Activated T-cell treated with anti-CD3 and anti-CD28 coated beads, Interleukin-2, amount 50 U/mL, for 72 hours (primary cell): ENCODE results near the gene NCOA1. TPM values are rescaled to one million over a fixed set of nuclear protein-coding genes. Genes with fewer than 3 reads are reported as not detected.

Experiments used
- ATAC-seq, 2 donors: fragments of 150-1000 bp; cut with Tn5 transposase; replicated peaks in 1 of 2; 2 replicates each; pipeline ENCODE4 v1.10.0; 2021; ENCODE audit warnings: moderate library complexity in 2 of 2, mild to moderate bottlenecking in 1 of 2
- DNase-seq, 2 donors: peaks; one replicate each; pipeline ENCODE4 v3.0.0; 2021 to 2022; ENCODE audit warnings: mixed read lengths in 1 of 2
- H3K27ac Mint-ChIP-seq: one replicate; pipeline ENCODE4 v1.8.0; 2022; ENCODE audit warnings: mild to moderate bottlenecking, moderate library complexity, mixed read lengths
- H3K27me3 Mint-ChIP-seq: one replicate; pipeline ENCODE4 v1.8.0; 2022; ENCODE audit warnings: low read depth, mixed read lengths
- H3K36me3 Mint-ChIP-seq, 2 donors: one replicate each; pipeline ENCODE4 v1.8.0; 2022; ENCODE audit warnings: mixed read lengths in 2 of 2, mild to moderate bottlenecking in 1 of 2; ENCODE audit not compliant: insufficient read depth in 2 of 2
- H3K4me1 Mint-ChIP-seq: one replicate; pipeline ENCODE4 v1.8.0; 2022; ENCODE audit warnings: low read depth, mixed read lengths
- H3K4me3 Mint-ChIP-seq, 2 donors: one replicate each; pipeline ENCODE4 v1.8.0; 2022; ENCODE audit warnings: mild to moderate bottlenecking in 2 of 2, mixed read lengths in 2 of 2, moderate library complexity in 2 of 2
- H3K9me3 Mint-ChIP-seq, 2 donors: one replicate each; pipeline ENCODE4 v1.8.0; 2022; ENCODE audit warnings: mixed read lengths in 2 of 2
- total RNA-seq, 2 donors: library from RNA; stranded (reverse); gene quantifications; one replicate each; pipeline ENCODE4 v1.2.3, GENCODE V29; 2022

NCOA1 gene
- total RNA-seq, 2 donors from 2014 or later, result 29.8 to 32.7 TPM

DNA sequence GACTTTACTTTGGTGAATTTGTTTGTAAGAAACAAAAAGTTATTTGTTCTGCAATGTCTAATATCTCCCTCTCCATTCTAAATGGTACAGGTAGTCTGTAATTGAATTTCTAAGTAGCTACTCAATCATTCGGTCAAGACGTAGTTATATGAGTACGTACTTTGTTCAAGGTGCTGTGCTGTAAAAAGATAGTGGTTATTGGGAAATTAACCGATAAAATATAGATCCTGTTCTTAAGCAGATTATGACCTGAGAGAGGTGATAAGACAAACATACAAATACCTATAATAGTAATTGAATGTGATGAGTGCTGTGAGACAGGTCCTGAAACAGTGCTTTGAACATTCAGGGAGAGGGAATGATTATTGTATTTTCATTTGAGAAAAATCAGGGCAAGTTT is 7.1 kb downstream of the NCOA1 start:
- Mint-ChIP-seq H3K36me3 (no peaks in the 10 kb centered on the region), H3K9me3 (no peaks in the 10 kb centered on the region), H3K4me3 (no peak overlapping the region), H3K4me1 (peaks cover 52% of the 10 kb centered on the region), H3K27me3 (no peaks in the 10 kb centered on the region), H3K27ac (no peak overlapping the region)
- DNase-seq (no peak), ATAC-seq (no peak)

DNA sequence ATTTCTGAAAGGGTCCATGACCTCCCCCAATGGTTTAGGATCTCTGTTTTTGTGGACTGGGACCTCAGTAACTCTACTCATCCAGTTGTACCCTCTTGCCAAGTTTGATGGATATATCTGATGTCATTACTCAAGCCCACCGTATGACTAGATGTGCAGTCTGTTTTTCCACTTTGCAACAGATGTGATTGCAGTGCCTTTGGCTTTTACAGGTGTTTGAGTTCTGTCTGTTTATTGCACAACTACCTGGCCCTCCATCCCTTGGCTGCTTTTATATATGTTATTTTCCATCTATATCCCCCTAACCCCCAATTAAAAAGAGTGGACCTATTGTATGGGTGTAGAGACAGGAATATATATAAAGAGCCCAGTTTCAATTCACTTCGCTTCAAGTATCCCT is 10.8 kb downstream of the NCOA1 start:
- Mint-ChIP-seq H3K4me3 (no peak overlapping the region), H3K9me3 (no peaks in the 10 kb centered on the region), H3K27ac (no peak overlapping the region), H3K36me3 (no peaks in the 10 kb centered on the region), H3K4me1 (peaks cover 46% of the 10 kb centered on the region), H3K27me3 (no peaks in the 10 kb centered on the region)
- DNase-seq (no peak), ATAC-seq (no peak)

DNA sequence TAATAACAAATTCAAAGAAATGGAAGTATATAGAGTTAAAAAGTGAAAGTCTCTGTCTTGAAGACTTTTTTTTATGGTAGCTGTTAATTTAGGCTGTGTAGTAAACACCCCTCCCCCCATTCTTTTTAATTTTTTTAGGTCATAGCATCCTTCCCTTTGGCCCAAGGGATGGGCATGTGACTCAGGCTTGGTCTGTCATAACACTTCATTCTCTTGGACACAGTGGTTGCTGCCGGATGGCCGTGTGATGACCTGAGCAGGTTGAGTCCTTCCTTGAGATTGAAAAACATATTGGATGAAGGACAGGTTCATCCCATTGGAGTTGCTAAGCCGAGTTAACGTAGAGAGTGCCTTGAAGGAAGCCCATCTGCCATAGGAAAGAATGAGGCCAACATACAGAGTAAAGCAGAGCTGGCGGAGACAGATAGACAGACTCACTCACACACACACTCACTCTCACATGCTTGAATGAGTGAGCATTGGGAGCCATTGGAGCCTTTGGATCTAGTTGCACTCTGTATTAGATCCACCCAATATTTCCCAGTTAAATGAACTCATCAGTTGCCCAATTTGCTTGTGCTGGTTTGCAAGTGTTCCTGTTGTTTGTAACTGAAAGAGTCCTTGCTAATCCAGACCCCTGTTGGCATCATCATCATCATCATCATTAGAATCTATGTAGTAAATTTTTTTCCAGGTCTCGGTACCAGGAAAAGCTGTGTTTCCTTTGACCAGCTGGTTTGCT is 14.7 kb downstream of the NCOA1 start:
- no peak overlapping the region for H3K27ac Mint-ChIP-seq
- H3K4me3 Mint-ChIP-seq, result no peak overlapping the region
- H3K9me3 Mint-ChIP-seq, result no peaks in the 10 kb centered on the region
- no peaks in the 10 kb centered on the region for H3K27me3 Mint-ChIP-seq
- peaks cover 56% of the 10 kb centered on the region for H3K4me1 Mint-ChIP-seq
- no peak for ATAC-seq
- DNase-seq, result no peak
- no peaks in the 10 kb centered on the region for H3K36me3 Mint-ChIP-seq

DNA sequence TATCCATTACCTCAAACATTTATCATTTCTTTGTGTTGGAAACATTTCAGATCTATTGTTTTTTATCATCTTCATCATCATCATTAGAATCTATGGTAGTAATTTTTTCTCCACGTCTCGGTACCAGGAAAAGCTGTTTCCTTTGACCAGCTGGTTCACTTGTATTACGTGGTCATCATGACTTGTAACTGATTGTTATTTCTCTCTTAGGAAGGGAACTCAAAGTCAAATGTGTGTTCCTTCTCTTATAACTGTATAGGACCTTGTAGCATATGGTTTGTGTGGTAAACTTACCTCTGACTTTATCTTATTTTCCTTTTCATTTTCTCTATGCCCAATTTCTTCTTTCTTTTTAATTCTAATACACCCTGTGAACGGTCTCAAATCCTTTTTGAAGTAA is 16.5 kb downstream of the NCOA1 start:
- ATAC-seq (no peak), DNase-seq (no peak)
- H3K36me3 Mint-ChIP-seq, result no peaks in the 10 kb centered on the region
- H3K4me3 Mint-ChIP-seq, result peak overlapping the region in 1 of 2 donors; percentile 49
- H3K27me3 Mint-ChIP-seq, result no peaks in the 10 kb centered on the region
- H3K4me1 Mint-ChIP-seq, result peaks cover 72% of the 10 kb centered on the region
- no peak overlapping the region for H3K27ac Mint-ChIP-seq
- H3K9me3 Mint-ChIP-seq, result no peaks in the 10 kb centered on the region

DNA sequence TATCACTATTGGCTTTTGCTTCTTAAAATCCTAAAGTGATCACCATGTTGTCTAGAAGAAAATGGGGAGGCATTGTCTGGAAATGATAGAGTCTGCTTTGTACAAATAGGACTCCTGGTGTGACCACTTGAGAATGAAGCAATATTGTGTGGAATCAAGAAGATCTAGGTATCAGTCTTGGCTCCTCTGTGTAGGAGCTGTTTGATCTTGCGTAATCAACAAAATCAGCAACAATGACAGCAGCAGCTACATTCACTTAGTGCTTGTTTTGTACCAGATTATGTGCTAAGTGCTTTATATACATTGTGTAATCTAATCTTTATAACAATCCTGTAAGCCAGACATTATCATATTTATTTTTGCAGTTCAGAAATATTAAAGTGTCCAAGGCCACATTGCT is 17.8 kb downstream of the NCOA1 start:
- ATAC-seq (peak; percentile 36 to 48), DNase-seq (no peak)
- Mint-ChIP-seq H3K27ac (no peak overlapping the region), H3K4me3 (peak overlapping the region in 1 of 2 donors; percentile 23), H3K27me3 (no peaks in the 10 kb centered on the region), H3K9me3 (no peaks in the 10 kb centered on the region), H3K4me1 (peaks cover 81% of the 10 kb centered on the region), H3K36me3 (no peaks in the 10 kb centered on the region)

DNA sequence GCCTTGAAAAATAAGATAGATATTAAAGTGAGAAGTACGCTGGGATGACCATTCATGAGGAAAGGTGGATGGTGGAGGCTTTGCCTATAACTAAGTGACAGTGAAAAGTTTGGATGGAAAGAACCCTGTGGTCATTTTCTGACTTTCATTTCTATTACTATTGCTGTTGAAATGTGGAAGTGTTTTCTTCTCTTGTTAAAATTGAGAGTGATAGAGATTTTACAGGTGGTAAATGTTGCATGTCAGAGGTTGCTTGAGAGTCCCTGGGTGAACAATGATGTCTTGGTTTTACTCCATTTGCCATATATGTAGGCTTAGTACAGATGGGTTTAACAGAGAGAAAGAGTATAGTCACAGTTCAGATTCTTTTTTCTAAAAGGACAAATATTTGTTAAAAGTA is 18.4 kb downstream of the NCOA1 start:
- Mint-ChIP-seq H3K36me3 (no peaks in the 10 kb centered on the region), H3K4me3 (peak overlapping the region in 1 of 2 donors; percentile 23), H3K27me3 (no peaks in the 10 kb centered on the region), H3K27ac (peak overlapping the region; percentile 22), H3K9me3 (no peaks in the 10 kb centered on the region), H3K4me1 (peaks cover 80% of the 10 kb centered on the region)
- no peak for DNase-seq
- peak; percentile 76 to 88 for ATAC-seq

DNA sequence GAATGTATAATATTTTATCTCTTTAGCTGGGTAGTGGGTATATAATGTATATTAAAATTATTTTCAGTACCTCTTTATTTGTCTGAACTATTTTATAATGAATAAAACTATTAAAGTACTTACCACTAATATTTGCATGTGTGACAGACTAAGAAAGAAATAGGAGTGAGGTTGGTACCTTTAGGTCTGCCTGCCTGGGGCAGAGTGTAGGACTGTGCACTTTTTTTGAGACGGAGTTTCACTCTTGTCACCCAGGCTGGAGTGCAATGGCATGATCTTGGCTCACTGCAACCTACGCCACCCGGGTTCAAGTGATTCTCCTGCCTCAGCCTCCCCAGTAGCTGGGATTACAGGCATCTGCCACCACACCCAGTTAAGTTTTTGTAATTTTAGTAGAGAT is 18.8 kb downstream of the NCOA1 start:
- ATAC-seq (no peak), DNase-seq (no peak)
- Mint-ChIP-seq H3K27ac (no peak overlapping the region), H3K36me3 (no peaks in the 10 kb centered on the region), H3K27me3 (no peaks in the 10 kb centered on the region), H3K4me3 (no peak overlapping the region), H3K9me3 (no peaks in the 10 kb centered on the region), H3K4me1 (peaks cover 78% of the 10 kb centered on the region)

DNA sequence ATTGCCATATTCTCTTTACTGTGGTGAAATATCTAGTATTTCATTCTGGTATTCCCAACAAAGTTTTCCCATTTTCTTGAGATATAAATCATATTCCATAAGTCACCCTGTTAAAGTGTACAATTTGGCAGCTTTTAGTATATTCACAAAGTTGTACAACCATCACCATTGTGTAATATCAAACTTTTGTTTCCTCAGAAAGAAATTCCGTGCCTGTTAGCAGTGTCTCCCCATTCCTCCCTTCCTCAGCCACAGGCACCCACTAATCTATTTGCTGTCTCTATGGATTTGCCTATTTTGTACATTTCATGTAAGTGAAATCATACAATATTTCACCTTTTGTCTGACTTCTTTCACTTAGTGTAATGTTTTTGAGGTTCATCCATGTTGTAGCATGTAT is 19.7 kb downstream of the NCOA1 start:
- DNase-seq (no peak), ATAC-seq (no peak)
- Mint-ChIP-seq H3K4me3 (no peak overlapping the region), H3K36me3 (no peaks in the 10 kb centered on the region), H3K4me1 (peaks cover 76% of the 10 kb centered on the region), H3K27ac (no peak overlapping the region), H3K9me3 (no peaks in the 10 kb centered on the region), H3K27me3 (no peaks in the 10 kb centered on the region)

DNA sequence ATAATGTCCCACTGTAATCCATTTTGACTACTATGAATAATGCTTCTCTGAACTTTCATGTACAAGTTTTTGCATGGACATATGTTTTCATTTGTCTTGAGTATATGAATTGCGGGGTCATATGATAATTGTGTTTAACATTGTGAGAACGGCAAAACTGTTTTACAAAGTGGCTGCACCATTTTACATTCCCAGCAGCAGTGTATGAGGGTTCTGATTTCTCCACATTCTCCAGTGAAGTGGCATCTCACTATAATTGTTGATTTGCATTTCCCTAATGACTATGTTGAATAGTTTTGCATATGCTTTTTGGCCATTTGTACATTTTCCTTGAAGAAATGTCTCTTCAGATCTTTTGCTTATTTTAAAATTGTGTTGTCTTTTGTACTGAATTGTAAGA is 20.1 kb downstream of the NCOA1 start:
- no peaks in the 10 kb centered on the region for H3K36me3 Mint-ChIP-seq
- H3K4me3 Mint-ChIP-seq, result peak overlapping the region in 1 of 2 donors; percentile 31
- DNase-seq (no peak), ATAC-seq (no peak)
- no peaks in the 10 kb centered on the region for H3K9me3 Mint-ChIP-seq
- H3K27ac Mint-ChIP-seq, result no peak overlapping the region
- H3K27me3 Mint-ChIP-seq, result no peaks in the 10 kb centered on the region
- H3K4me1 Mint-ChIP-seq, result peaks cover 76% of the 10 kb centered on the region

DNA sequence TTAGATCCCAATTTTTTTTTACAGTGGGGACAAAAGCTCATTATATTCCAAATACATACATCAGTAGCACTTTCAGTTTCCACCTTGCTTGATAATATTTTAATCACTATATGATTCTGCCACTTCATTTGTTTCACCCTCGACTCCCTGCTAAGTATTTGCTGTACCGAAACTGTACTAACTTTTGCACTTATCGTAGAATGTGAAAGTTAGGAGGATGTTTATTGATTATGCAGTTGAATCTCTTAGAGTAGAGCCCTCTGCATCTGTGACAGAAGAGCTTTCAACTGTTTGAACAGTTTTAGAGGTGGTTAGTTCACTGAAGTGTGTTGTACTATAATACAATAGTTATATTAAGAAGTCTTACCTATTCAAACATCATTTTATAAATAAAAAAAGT is 20.8 kb downstream of the NCOA1 start:
- ATAC-seq (peak in 1 of 2 donors; percentile 15), DNase-seq (no peak)
- peaks cover 75% of the 10 kb centered on the region for H3K4me1 Mint-ChIP-seq
- no peaks in the 10 kb centered on the region for H3K27me3 Mint-ChIP-seq
- no peaks in the 10 kb centered on the region for H3K36me3 Mint-ChIP-seq
- no peak overlapping the region for H3K27ac Mint-ChIP-seq
- peak overlapping the region; percentile 39 to 54 for H3K4me3 Mint-ChIP-seq
- no peaks in the 10 kb centered on the region for H3K9me3 Mint-ChIP-seq

DNA sequence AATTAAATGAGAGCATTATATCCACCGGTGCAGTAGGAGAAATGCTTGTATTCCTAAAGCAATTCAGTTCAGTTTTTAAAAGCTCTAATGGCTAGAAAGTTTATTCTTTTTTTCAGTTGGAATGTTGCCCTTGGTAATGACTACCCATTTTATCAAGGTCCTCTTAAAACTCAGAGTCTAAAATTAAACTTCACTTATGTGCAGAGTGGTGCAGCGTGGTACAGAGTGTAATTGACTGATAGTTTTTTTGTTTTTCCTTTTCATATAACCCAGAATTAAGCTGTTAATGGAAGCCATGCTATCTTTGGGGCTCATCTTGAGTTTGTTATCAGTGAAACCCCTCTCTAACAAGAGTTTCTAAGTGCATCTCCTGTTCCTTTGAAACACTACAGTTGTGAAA is 21.4 kb downstream of the NCOA1 start:
- H3K27ac Mint-ChIP-seq, result no peak overlapping the region
- ATAC-seq, result no peak
- no peaks in the 10 kb centered on the region for H3K27me3 Mint-ChIP-seq
- H3K9me3 Mint-ChIP-seq, result no peaks in the 10 kb centered on the region
- no peak for DNase-seq
- no peaks in the 10 kb centered on the region for H3K36me3 Mint-ChIP-seq
- peaks cover 78% of the 10 kb centered on the region for H3K4me1 Mint-ChIP-seq
- peak overlapping the region; percentile 39 to 54 for H3K4me3 Mint-ChIP-seq

DNA sequence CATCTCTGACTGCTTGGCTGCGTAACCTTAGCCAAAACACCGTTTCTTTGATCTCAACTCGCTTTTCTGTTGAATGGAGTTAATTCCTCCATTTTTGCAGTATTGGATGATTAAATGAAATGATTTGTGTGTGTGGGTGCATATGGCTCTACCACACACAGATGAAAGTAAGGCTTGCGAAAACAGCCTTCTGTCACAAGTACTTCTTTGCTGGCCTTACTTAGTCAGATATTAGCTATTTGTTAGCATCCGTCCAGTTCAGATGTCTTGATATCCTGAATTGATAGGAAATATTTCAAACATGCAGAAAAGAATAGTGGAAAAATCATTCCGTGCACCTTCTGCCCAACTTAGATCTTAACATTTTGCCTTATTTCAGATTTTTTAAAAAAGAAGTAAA is 21.8 kb downstream of the NCOA1 start:
- Mint-ChIP-seq H3K27ac (no peak overlapping the region), H3K4me1 (peaks cover 82% of the 10 kb centered on the region), H3K4me3 (peak overlapping the region; percentile 5 to 54), H3K9me3 (no peaks in the 10 kb centered on the region), H3K27me3 (no peaks in the 10 kb centered on the region), H3K36me3 (no peaks in the 10 kb centered on the region)
- DNase-seq, result no peak
- ATAC-seq, result no peak

DNA sequence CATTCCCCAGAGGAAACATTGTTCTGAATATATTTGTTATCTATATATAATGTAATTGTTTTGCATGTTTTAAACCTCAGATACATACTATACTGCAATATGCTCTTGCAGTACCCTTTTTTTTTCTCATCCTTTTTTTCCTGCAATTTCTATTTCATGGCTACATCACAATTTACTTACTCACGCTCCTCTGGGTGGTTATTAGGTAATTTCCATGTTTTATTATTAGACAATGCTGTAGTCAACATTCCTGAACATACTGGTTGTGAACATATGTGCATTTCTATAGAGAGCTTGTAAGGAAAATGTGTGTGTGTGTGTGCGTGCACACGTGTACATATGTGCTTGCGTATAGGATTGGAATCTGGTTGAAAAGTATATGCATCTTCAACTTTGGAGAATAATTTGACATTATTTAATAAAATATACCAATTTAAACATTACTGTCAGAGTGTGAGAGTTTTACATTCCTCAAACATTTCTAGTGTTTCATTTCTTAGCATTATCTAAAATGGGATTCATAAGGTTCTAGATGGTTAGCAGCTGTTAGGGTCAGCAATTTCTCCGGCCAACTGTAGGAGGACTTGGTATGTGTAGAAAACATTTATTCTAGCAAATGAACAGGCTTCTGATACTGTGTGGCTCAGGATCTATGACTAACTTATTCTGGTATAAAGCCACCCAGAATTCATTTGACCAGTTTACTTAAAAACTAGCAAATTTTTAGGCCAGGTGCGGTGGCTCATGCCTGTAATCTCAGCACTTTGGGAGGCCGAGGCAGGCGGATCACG is 22.4 kb downstream of the NCOA1 start:
- ATAC-seq (no peak), DNase-seq (no peak)
- no peaks in the 10 kb centered on the region for H3K36me3 Mint-ChIP-seq

More for the DNA sequence above, 22.4 kb downstream of the NCOA1 start:
- Mint-ChIP-seq H3K4me1 (peaks cover 79% of the 10 kb centered on the region), H3K27ac (no peak overlapping the region), H3K27me3 (no peaks in the 10 kb centered on the region), H3K4me3 (peak overlapping the region in 1 of 2 donors; percentile 54), H3K9me3 (no peaks in the 10 kb centered on the region)
